Suprapubic skin (tissue), 4 donors: ENCODE results near the gene SYNE3.

Experiments
- CTCF ChIP-seq, 2 donors: fragments of 200-600 bp in 1 of 2; fragments of 450-650 bp in 1 of 2; sonication (generic) in 1 of 2; IDR thresholded peaks; one replicate each; pipeline ENCODE4 v1.5.1; 2016 to 2019; ENCODE audit warnings: antibody characterized with exemption in 2 of 2, mild to moderate bottlenecking in 1 of 2, moderate library complexity in 1 of 2
- EP300 ChIP-seq: sonication (generic); formaldehyde crosslinking; IDR thresholded peaks from one replicate; pipeline ENCODE4 v1.6.1; 2017; ENCODE audit warnings: antibody characterized with exemption
- POLR2A ChIP-seq, 2 donors: fragments of 450-650 bp; IDR thresholded peaks; one replicate each; pipeline ENCODE4 v1.6.1; 2017; ENCODE audit warnings: antibody characterized with exemption in 2 of 2, mild to moderate bottlenecking in 2 of 2, moderate library complexity in 2 of 2
- POLR2AphosphoS5 ChIP-seq, 3 donors: sonication (generic); formaldehyde crosslinking; IDR thresholded peaks; one replicate each; pipeline ENCODE4 v1.6.1; 2017; ENCODE audit warnings: antibody characterized with exemption in 3 of 3

GRCh38 chr14:95557291-95557690, 40.8 kb upstream of the SYNE3 start:
- TF ChIP-seq CTCF (IDR thresholded peaks at IDR 0.05) (no peak), POLR2A (IDR thresholded peaks at IDR 0.05) (no peak), POLR2AphosphoS5 (IDR thresholded peaks at IDR 0.05) (no peak), EP300 (no peak)
